Cerebellar nuclear complex (tissue), 1 donor: Measurements from ENCODE around the gene RFX2.
"Not testable (repeated sequence)": the region's sequence is repeated elsewhere in the genome, so short reads cannot be mapped to it uniquely, and the experiment has no call there.

Experiments used
- DNase-seq, 2 experiments: peaks; one replicate each; lab custom pipeline; 2025; lab: John Stamatoyannopoulos, UW

Gene RFX2

GRCh38 chr19:6012426-6013170 lies 97.7 kb downstream of the RFX2 start:
- DNase-seq: no peak

DNA sequence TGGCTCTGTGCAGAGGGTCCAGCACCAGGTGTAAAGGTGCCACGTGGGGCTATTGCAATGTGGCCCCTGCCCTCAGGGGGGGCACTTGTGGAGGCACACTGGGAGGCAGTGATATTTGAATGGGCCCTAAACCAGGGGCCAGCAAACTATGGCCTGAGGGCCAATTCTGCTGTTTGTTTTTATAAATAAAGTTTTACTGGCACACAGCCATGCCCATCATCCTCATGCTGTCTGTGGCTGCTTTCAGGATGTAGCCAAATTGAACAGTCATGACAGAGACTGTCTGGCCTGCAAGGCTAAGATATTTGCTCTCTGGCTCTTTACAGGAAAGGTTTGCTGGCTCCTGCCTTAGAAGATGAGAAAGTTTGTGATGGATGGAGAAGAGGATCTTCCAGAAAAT lies 98.5 kb downstream of the RFX2 start:
- no peak for DNase-seq

DNA sequence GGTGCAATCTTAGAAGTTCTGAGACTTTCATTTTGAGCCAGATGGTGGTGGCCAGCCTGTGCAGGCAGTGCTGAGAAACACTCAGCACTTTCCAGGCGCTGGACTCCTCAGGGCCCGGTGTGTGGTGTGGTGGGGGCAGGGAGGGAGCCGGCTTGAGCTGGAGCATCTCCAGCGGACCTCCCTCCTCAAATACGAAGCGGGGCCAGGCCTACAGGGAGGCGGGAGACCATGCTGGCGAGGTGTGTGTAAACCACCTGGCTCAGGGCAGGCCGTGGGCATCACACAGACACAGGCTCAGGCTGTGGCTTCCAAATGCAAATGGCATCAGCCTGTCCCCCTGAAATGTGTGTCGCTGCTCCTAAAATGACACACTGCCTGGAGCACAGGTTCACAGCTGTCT lies 99.1 kb downstream of the RFX2 start:
- no peak for DNase-seq

- no peak for DNase-seq
Measured at GRCh38 chr19:6010107-6010506, 100.2 kb downstream of the RFX2 start.

DNA sequence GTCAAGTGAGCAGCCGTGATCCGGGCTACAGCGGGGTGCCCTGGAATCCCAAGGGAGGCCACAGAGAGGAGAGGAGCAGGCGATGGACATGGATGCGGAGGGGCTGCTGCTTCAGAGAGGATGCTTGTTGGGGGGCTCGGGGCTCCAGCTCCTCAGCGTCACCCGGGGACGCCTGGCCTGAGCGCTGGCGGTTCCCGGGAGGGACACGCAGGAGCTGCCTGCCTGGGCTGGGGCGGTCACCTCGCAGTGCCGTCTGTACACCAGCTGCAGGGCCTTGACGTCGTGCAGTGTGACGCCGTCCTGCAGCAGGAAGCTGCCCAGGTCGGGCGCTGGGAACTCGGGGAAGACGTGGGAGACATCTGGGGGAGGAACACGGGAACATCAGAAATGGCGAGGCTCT lies 102.4 kb downstream of the RFX2 start:
- DNase-seq: no peak

DNA sequence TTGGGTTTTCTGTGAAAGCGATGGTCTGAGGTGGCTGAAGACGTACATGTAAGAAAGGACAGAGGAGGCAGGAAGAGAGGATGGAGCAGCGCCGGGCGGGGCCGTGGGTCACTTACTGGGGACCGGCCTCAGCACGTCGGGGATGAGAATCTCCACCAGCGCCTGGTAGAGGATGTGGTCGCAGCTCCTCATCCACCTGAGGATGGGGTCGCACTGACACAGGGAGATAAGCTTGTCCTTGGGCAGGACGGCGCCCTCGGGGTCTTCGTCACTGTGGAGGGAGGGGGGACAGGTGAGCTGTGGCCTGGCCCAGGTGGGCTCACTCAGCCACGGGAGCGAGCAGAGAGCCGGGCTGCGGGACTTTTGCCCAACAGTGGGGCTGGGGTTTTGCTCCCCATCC lies 103.4 kb downstream of the RFX2 start:
- DNase-seq: no peak

DNA sequence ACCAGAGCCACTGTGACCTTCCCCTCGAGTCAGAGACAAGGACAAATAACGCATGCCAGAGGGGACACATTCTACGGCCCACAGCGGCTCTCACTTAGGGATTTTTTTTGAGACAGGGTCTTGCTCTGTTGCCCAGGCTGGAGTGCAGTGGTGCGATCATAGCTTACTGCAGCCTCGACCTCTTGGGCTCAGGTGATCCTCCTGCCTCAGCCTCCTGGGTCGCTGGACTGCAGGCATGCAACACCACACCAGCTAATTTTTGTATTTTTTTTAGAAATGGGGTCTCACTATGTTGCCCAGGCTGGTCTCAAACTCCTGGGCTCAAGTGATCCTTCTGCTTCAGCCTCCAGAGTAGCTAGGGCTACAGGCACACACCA lies 104.2 kb downstream of the RFX2 start:
- not testable (repeated sequence) for DNase-seq

DNA sequence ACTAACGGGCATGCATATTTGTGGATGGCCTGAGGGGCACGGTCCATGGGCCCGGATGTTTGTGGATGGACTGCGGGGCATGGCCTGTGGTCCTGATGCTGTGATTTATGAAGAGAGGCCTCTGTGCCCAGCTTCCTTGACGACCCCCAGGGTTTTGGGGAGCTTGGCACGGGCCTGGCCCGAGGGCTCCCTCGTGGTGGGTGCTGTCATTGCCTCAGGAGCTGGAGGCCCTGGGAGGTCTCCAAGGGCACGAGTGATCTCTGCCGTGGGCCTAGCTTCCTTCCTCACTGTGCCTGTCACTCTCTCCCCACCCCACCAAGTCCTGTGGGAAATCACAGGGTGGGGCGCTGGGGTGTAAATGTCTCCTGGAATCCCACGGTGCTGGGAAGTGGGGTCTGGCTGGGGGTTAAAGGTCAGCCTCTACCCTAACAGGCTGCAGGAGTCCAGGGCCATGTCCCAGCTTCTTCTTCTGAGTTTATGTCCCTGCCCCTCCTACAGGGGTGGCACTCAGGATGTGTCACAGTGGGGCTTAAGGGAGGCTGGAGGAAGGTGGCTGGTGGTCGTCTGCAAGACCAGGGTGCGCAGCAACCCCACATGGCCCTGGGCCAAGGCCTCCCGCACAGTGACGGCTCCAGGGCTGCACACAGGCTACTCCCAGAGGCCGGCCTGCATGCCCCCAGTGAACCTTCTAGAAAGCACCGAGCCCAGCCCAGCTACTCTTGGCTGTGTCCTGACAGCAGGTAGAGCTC lies 104.8 kb downstream of the RFX2 start:
- DNase-seq: no peak

GRCh38 chr19:6003976-6004375 lies 106.3 kb downstream of the RFX2 start:
- DNase-seq: no peak

- DNase-seq: no peak
Measured at GRCh38 chr19:6002591-6002990, 107.7 kb downstream of the RFX2 start.

DNA sequence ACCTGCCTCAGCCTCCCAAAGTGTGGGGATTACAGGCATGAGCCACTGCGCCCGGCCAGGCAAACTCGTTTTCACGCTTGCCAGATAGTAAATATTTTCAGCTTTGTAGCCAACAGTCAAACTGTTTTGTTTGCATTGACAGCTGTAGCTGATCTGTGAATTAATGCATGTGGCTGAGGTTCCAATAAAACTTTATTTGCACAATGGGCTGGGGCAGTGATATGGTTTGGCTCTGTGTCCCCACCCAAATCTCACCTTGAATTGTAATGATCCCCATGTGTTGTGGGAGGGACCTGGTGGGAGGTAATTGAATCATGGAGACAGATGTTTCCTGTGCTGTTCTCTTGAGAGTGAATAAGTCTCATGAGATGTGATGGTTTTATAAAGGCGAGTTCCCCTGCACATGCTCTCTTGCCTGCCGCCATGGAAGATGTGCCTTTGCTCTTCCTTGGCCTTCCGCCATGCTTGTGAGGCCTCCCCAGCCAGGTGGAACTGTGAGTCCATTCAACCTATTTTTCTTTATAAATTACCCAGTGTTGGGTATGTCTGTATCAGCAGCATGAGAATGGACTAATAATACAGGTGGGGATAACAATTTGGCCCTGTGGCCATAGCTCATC lies 110.0 kb downstream of the RFX2 start:
- no peak for DNase-seq

DNA sequence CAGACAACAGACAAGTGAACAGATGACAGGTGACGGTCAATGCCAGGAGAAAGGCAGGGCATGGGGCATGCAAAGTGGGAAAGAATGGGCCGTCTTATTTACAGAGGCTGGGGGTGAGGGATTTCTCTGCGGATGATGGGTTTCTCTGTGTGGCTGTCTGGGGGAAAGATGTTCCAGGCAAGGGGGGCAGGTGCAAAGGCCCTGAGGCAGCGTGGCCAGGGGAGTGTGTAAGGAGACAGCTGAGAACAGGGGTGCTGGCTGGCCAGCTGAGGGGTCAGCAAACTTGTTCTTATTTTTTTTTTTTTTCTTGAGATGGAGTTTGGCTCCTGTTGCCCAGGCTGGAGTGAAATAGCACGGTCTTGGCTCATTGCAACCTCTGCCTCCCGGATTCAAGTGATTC lies 110.6 kb downstream of the RFX2 start:
- DNase-seq: no peak

- DNase-seq: no peak
Measured at GRCh38 chr19:5997371-5997770, 112.9 kb downstream of the RFX2 start.

GRCh38 chr19:5996623-5997320 lies 113.5 kb downstream of the RFX2 start:
- DNase-seq: no peak

- DNase-seq: no peak
Measured at GRCh38 chr19:5996102-5996501, 114.2 kb downstream of the RFX2 start.

- no peak for DNase-seq
Measured at GRCh38 chr19:5995606-5996005, 114.7 kb downstream of the RFX2 start.

DNA sequence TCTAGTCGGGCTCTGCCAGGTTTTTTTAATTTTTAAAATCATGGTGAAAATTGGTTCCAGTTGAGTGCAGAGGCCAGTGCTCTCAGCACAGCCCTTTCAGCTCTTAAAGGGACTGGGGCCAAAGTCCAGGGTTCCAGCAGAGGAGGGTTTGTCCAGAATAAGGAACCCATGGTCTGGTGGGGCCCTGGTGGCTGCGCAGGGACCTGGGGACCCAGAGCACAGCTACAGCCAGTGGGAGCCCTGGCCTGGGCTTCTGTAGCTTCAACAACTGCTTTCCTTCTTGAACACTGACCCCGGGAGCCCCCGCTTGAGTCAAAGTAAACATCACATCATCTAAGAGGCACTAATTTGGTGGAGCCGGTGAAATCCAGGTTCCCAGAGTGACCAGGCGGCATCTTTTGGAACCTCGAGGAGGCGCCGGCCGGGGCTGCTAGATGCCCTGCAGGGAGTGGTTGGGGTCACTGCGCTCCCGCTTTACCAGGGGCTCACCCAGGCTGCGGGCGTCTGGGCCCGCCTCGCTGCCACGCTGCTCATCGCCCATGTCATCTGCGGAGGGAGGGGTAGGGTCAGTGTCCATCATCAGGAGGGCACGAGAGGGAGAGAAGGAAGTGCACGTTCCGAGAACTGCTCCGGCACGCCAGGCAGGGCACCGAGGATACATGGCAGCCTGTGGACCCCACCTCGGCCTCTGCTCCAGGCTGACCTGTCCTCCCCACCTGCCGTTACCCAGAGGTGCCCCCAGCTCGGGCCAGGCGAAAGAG lies 115.7 kb downstream of the RFX2 start:
- no peak for DNase-seq

- DNase-seq: no peak
Measured at GRCh38 chr19:5993648-5994358, 116.5 kb downstream of the RFX2 start.

- no peak for DNase-seq
Measured at GRCh38 chr19:5993201-5993600, 117.1 kb downstream of the RFX2 start.

DNA sequence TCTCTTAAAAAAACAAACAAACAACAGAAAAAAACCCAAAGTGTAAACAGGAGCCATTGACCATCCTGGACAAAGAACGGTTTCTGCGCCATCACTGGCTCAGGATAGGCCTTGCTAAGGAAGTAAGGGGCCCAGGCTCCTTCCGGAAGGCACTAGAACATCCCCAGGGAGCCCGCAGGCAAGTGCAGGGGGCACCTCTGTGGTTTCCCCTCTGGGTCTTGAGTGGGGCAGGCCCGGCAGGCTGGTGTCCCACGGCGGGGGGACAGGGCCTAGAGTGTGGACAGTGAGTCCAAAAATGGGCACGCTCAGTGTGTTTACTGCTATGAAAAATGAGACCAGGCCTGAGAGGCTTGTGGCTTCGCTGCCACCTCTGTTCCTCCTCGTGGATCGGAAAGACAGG lies 117.5 kb downstream of the RFX2 start:
- no peak for DNase-seq

- no peak for DNase-seq
Measured at GRCh38 chr19:5991244-5991838, 119.0 kb downstream of the RFX2 start.
